Colonic mucosa (tissue), 4 donors: ENCODE data around the gene FTO. TPM values are rescaled to one million over a fixed set of nuclear protein-coding genes. Genes with fewer than 3 reads are reported as not detected.
A peak's percentile ranks its signal among the peaks of the same experiment; 100 is the strongest.

Experiments used
- DNase-seq: peaks from one replicate; pipeline ENCODE4 v3.0.0-alpha.2; 2020
- H3K27ac ChIP-seq: fragments of 200-600 bp; one replicate; pipeline ENCODE4 v1.8.0; 2021
- H3K27me3 ChIP-seq: fragments of 200-600 bp; one replicate; pipeline ENCODE4 v1.8.0; 2021
- H3K36me3 ChIP-seq: fragments of 200-600 bp; one replicate; pipeline ENCODE4 v1.8.0; 2021
- H3K4me1 ChIP-seq: fragments of 200-600 bp; one replicate; pipeline ENCODE4 v1.8.0; 2021; ENCODE audit warnings: mild to moderate bottlenecking
- H3K4me3 ChIP-seq: fragments of 200-600 bp; one replicate; pipeline ENCODE4 v1.8.0; 2021
- H3K9ac ChIP-seq, 2 donors: one replicate each; pipeline ENCODE4 v1.7.0; 2013; ENCODE audit warnings: control low read depth in 2 of 2, low read depth in 2 of 2, low read length in 2 of 2
- H3K9me3 ChIP-seq: fragments of 200-600 bp; one replicate; pipeline ENCODE4 v1.8.0; 2021
- intact Hi-C: fragments of 100-400 bp; cut with DNase I; formaldehyde crosslinking; loops from one replicate; pipeline ENCODE4 v1.14.1; 2022
- total RNA-seq, 2 donors: library from RNA; stranded (reverse); fragmentation: NEBNext Ultra II Directional in 1 of 2; extraction: Animal tissue kit (Norgen Biotek cat#: 25700) in 1 of 2; gene quantifications; one replicate each; pipeline ENCODE4 v1.2.1, GENCODE V29; 2021
- TF ChIP-seq, protein P1 (sequence below): fragments of 200-600 bp; IDR thresholded peaks from one replicate; pipeline ENCODE4 v1.8.0; 2022; ENCODE audit warnings: antibody characterized with exemption, mild to moderate bottlenecking
- donor health status: healthy.
- donor health status: DM: no; HTN: no; CAD: no.
- donor health status: DM: no; HTN: no; CAD: no.

The FTO gene
- total RNA-seq, 2 donors from 2014 or later = 38.3 to 39.2 TPM

DNA sequence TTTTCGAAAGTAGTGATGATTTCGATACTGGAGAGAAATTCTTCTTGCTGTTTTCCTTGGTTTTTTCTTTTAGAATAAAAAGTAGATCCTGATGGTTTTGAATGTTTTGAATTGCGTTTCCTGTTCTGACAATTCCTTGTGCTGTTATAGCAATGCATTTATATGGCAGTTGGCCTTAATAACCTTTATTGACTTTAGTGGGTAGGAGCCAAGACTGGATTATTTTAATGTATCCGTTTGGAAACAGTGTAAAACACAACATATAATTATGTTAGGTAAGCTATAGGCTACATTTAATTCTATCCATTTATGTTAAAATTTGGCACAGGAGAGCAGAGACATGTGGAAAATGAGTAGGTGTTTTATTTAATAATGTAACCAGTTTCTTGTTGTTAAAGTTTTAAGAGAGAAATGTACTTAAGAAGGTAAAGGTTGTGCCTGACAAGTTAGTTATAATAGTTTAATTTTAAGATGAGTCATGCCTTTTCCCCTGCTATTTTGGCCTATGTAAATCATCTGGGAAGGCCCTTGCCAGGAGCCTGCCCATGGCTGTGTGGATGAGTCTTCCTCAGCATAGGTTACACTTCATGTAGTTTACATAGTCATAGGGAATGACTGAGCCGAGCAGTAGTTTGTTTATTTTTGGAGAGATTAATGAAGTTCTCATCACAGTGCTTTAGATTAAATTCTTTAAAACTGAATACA lies 189.9 kb downstream of the FTO start:
- no peak overlapping the region for H3K4me3 ChIP-seq
- DNase-seq = peak; percentile 38
- TF ChIP-seq, protein P1, sequence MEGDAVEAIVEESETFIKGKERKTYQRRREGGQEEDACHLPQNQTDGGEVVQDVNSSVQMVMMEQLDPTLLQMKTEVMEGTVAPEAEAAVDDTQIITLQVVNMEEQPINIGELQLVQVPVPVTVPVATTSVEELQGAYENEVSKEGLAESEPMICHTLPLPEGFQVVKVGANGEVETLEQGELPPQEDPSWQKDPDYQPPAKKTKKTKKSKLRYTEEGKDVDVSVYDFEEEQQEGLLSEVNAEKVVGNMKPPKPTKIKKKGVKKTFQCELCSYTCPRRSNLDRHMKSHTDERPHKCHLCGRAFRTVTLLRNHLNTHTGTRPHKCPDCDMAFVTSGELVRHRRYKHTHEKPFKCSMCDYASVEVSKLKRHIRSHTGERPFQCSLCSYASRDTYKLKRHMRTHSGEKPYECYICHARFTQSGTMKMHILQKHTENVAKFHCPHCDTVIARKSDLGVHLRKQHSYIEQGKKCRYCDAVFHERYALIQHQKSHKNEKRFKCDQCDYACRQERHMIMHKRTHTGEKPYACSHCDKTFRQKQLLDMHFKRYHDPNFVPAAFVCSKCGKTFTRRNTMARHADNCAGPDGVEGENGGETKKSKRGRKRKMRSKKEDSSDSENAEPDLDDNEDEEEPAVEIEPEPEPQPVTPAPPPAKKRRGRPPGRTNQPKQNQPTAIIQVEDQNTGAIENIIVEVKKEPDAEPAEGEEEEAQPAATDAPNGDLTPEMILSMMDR = no peak
- intact Hi-C loops = no loop called here
- no peaks in the 10 kb centered on the region for H3K27me3 ChIP-seq
- no peaks in the 10 kb centered on the region for H3K4me1 ChIP-seq
- H3K36me3 ChIP-seq = no peaks in the 10 kb centered on the region
- H3K9me3 ChIP-seq = no peaks in the 10 kb centered on the region
- H3K27ac ChIP-seq = no peak overlapping the region
- no peak overlapping the region for H3K9ac ChIP-seq

DNA sequence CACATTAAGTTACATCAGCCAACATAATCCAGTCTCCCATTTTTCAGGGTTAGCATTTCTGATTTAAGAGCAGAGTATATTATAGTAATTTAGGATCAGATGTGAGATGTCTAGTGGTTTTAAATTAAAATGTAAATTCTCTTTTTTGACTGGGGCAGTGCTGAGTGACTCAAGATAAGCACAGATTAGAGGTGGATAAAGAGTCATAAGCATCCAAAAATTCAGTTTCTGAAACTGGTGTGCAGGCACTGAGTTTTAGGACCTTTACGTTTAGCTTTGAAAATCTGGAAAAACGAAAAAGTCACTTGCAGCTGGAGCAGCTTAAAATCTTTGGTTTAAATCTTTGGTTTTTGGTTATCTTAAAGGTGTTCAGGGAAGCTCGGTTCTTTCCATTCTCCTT lies 190.7 kb downstream of the FTO start:
- no peaks in the 10 kb centered on the region for H3K9me3 ChIP-seq
- no peak for DNase-seq
- TF ChIP-seq, protein P1 = no peak
- no peak overlapping the region for H3K4me3 ChIP-seq
- H3K9ac ChIP-seq = no peak overlapping the region
- intact Hi-C loops = no loop called here
- H3K36me3 ChIP-seq = no peaks in the 10 kb centered on the region
- H3K27me3 ChIP-seq = no peaks in the 10 kb centered on the region
- no peaks in the 10 kb centered on the region for H3K4me1 ChIP-seq
- H3K27ac ChIP-seq = no peak overlapping the region

DNA sequence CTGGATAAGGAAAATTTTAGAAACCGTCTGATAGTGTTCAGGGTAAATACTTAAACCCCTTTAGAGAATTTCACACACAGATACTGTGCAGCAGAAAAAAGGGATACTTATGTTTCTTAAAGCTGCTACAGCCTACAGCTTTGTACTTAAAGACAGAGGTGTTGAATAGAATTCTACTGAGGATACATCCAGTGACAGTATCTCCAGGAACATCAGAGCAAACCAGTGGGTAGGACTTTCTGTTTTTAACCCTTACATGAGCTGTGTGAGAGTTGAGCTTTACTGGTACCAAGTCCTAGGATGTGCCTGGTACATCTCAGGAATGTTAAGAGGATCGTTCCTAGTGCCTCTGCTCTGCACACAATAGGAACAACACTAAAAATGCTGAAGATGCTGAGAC lies 191.5 kb downstream of the FTO start:
- intact Hi-C loops = no loop called here
- Histone ChIP-seq H3K9me3 (no peaks in the 10 kb centered on the region), H3K27me3 (no peaks in the 10 kb centered on the region), H3K27ac (no peak overlapping the region), H3K36me3 (no peaks in the 10 kb centered on the region), H3K4me3 (no peak overlapping the region), H3K9ac (no peak overlapping the region), H3K4me1 (no peaks in the 10 kb centered on the region)
- TF ChIP-seq, protein P1 = no peak
- DNase-seq = no peak

DNA sequence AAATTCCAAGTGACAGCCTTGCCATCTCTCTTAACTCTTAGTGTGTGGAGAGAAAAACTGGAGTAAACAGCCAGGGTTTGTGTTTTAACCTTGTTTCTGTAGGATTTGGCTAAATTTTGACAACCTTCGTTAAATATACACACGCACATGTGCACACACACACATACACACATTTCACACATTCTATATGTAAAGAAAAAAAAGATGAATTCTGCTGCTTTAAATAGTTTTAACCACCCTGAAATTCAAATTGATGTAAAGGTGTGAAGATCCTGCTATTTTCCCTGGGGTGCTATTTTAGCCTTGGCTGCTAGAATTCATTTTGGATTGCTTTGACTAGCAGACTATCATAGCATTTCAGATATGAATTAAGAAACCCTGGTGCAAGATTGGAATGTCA lies 191.9 kb downstream of the FTO start:
- no peaks in the 10 kb centered on the region for H3K4me1 ChIP-seq
- H3K36me3 ChIP-seq = no peaks in the 10 kb centered on the region
- H3K9me3 ChIP-seq = no peaks in the 10 kb centered on the region
- TF ChIP-seq, protein P1 = no peak
- no peaks in the 10 kb centered on the region for H3K27me3 ChIP-seq
- intact Hi-C loops = no loop called here
- no peak overlapping the region for H3K27ac ChIP-seq
- no peak overlapping the region for H3K4me3 ChIP-seq
- DNase-seq = no peak
- no peak overlapping the region for H3K9ac ChIP-seq

DNA sequence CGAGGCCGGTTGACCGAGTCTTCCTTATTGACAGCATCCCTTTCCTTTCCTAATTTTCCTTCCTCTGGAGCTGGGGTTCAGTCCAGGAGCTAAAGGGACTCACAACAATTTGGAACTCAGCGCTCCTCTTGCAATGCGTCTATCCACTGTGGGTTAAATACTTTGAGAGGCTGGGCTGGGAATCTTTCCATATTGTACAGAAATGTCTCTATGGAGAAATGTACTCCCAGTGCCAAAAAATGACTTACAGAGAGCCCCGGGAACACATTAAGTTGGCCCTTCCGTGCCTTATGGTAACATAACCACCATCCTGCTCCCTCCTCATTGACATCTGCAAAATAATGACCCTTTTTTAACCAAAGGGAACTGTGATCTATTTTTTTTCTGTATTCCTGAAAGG lies 192.8 kb downstream of the FTO start:
- intact Hi-C loops = no loop called here
- no peak for DNase-seq

More for the DNA sequence above, 192.8 kb downstream of the FTO start:
- no peak overlapping the region for H3K27ac ChIP-seq
- no peaks in the 10 kb centered on the region for H3K4me1 ChIP-seq
- no peaks in the 10 kb centered on the region for H3K27me3 ChIP-seq
- H3K36me3 ChIP-seq = no peaks in the 10 kb centered on the region
- no peaks in the 10 kb centered on the region for H3K9me3 ChIP-seq
- H3K4me3 ChIP-seq = no peak overlapping the region
- TF ChIP-seq, protein P1 = no peak
- no peak overlapping the region for H3K9ac ChIP-seq
